ENCODE measurements around the gene ZNF438. TPM values are rescaled to one million over a fixed set of nuclear protein-coding genes. Genes with fewer than 3 reads are reported as not detected.

The ZNF438 gene
- total and polyA plus RNA-seq, 2 of the 8 experiments (the other 6 are each of a cell fraction or from before 2014, with no cell fraction given): 0.95 to 1.7 TPM

DNA sequence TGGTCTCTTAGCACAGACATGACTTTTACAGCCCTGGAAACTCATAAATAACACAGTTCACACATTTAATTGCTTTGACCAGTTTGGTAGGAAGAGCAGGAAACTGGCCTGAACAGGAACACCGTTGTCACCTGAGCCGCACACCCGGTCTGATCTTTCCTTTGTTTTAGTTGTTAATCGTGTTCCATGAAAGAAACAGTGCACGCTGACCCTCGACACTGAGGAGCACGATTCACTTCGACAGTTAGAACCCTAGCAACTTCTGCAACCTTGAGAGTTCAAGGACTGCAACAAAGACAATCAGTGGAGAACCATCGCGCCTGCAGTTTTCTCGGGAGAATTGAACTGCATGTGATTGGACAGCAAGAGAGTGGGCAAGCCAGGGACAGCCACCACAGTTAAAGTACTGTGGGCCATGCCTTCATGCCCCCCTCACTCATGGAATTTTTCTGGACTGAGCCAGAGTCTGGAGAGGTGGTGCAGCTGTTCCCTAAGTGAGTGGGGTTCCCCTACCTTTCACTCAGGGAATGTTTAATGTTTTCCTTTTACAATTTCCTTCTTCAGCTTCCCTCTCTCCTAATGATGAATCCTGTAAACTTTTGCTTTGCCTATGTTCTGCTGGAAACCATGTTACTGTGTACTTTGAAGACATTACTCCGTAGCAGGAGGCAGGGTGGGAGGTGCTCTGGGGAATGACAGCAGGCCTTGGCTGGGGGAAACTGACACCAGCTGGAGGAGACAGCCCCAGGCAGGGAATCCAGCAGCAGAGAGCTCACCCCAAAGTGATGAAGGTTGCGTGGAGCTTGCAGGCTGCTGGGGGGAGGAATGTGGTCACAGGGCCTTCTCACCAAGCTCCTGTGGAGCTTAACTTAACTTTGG is 198.7 kb downstream of the ZNF438 start (continued):
- TF ChIP-seq, protein P1, sequence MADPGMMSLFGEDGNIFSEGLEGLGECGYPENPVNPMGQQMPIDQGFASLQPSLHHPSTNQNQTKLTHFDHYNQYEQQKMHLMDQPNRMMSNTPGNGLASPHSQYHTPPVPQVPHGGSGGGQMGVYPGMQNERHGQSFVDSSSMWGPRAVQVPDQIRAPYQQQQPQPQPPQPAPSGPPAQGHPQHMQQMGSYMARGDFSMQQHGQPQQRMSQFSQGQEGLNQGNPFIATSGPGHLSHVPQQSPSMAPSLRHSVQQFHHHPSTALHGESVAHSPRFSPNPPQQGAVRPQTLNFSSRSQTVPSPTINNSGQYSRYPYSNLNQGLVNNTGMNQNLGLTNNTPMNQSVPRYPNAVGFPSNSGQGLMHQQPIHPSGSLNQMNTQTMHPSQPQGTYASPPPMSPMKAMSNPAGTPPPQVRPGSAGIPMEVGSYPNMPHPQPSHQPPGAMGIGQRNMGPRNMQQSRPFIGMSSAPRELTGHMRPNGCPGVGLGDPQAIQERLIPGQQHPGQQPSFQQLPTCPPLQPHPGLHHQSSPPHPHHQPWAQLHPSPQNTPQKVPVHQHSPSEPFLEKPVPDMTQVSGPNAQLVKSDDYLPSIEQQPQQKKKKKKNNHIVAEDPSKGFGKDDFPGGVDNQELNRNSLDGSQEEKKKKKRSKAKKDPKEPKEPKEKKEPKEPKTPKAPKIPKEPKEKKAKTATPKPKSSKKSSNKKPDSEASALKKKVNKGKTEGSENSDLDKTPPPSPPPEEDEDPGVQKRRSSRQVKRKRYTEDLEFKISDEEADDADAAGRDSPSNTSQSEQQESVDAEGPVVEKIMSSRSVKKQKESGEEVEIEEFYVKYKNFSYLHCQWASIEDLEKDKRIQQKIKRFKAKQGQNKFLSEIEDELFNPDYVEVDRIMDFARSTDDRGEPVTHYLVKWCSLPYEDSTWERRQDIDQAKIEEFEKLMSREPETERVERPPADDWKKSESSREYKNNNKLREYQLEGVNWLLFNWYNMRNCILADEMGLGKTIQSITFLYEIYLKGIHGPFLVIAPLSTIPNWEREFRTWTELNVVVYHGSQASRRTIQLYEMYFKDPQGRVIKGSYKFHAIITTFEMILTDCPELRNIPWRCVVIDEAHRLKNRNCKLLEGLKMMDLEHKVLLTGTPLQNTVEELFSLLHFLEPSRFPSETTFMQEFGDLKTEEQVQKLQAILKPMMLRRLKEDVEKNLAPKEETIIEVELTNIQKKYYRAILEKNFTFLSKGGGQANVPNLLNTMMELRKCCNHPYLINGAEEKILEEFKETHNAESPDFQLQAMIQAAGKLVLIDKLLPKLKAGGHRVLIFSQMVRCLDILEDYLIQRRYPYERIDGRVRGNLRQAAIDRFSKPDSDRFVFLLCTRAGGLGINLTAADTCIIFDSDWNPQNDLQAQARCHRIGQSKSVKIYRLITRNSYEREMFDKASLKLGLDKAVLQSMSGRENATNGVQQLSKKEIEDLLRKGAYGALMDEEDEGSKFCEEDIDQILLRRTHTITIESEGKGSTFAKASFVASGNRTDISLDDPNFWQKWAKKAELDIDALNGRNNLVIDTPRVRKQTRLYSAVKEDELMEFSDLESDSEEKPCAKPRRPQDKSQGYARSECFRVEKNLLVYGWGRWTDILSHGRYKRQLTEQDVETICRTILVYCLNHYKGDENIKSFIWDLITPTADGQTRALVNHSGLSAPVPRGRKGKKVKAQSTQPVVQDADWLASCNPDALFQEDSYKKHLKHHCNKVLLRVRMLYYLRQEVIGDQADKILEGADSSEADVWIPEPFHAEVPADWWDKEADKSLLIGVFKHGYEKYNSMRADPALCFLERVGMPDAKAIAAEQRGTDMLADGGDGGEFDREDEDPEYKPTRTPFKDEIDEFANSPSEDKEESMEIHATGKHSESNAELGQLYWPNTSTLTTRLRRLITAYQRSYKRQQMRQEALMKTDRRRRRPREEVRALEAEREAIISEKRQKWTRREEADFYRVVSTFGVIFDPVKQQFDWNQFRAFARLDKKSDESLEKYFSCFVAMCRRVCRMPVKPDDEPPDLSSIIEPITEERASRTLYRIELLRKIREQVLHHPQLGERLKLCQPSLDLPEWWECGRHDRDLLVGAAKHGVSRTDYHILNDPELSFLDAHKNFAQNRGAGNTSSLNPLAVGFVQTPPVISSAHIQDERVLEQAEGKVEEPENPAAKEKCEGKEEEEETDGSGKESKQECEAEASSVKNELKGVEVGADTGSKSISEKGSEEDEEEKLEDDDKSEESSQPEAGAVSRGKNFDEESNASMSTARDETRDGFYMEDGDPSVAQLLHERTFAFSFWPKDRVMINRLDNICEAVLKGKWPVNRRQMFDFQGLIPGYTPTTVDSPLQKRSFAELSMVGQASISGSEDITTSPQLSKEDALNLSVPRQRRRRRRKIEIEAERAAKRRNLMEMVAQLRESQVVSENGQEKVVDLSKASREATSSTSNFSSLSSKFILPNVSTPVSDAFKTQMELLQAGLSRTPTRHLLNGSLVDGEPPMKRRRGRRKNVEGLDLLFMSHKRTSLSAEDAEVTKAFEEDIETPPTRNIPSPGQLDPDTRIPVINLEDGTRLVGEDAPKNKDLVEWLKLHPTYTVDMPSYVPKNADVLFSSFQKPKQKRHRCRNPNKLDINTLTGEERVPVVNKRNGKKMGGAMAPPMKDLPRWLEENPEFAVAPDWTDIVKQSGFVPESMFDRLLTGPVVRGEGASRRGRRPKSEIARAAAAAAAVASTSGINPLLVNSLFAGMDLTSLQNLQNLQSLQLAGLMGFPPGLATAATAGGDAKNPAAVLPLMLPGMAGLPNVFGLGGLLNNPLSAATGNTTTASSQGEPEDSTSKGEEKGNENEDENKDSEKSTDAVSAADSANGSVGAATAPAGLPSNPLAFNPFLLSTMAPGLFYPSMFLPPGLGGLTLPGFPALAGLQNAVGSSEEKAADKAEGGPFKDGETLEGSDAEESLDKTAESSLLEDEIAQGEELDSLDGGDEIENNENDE (IDR thresholded peaks at IDR 0.05; ENCODE audit: insufficient replicate concordance, low read length): no peak
- TF ChIP-seq SAP30 (IDR thresholded peaks at IDR 0.05; ENCODE audit: insufficient read depth, insufficient replicate concordance, low read length) (no peak), ZNF274 (IDR thresholded peaks at IDR 0.05; ENCODE audit: borderline replicate concordance, extremely low read depth, low read length) (no peak), NANOG (IDR thresholded peaks at IDR 0.05; ENCODE audit: insufficient read depth, low read depth, low read length, poor library complexity, severe bottlenecking) (no peak), RXRA (IDR thresholded peaks at IDR 0.05; ENCODE audit: insufficient read depth, low read depth, low read length) (no peak), SP4 (IDR thresholded peaks at IDR 0.05; ENCODE audit: low read length) (no peak), SIX5 (IDR thresholded peaks at IDR 0.05; ENCODE audit: low read depth, low read length) (no peak), EGR1 (IDR thresholded peaks at IDR 0.05; ENCODE audit: borderline replicate concordance, low read depth, low read length) (no peak), BACH1 (IDR thresholded peaks at IDR 0.05; ENCODE audit: low read length) (no peak), CHD1 (IDR thresholded peaks at IDR 0.05; ENCODE audit: low read depth, low read length) (no peak)
